HTR-8/SVneo (cell line): Measurements from ENCODE around the gene HPS3.

ENCODE experiments used
- DNase-seq: peaks from one replicate; pipeline ENCODE4 v3.0.0; 2011; ENCODE audit warnings: low spot score, mixed read lengths; ENCODE audit not compliant: insufficient read length
- FAIRE-seq: peaks from 2 replicates; lab custom pipeline; 2011; peaks lifted over from hg19 to GRCh38; lab: Jason Lieb, UNC

The HPS3 gene

GRCh38 chr3:149120051-149120972, 9.1 kb upstream of the HPS3 start:
- FAIRE-seq (no peak), DNase-seq (peak; percentile 64)

DNA sequence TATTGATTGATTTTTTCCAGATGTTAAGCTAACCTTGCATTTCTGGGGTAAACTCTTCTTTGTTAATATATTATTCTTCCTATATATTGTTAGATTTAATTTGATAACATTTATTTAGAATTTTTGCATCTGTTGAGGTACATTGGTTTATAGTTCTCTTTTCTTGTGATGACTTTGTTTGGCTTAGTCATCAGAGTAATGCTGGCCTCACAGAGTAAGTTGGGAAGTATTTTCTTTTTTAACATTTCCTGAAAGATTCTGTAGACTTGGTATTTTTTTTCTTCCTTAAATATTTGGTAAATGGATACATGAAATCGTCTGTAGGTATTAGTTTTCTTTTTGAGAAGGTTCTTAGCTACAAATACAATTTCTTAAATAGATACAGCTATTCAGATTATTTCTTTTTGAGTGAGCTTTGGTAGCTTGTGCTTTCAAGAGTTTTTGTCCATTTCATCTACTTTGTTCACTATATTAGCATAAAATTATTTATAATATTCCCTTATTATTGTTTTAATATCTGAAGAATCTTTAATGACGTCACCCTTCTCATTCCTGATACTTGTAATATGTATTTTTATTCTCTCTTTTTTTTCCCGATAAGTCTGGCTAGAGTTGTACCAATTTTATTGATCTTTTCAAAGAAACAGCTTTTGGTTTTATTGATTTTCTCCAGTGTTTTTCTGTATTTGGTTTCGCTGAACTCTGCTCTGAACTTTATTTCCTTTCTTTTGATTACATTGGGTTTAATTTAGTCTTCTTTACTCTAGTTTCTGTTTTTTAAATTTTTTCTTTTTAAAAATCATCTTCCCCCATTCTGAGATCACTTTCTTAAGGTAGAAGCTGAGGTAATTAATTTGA, 6.5 kb upstream of the HPS3 start:
- FAIRE-seq, result no peak

GRCh38 chr3:149128821-149129220, 617 bp upstream of the HPS3 start:
- DNase-seq, result no peak
- no peak for FAIRE-seq

More for the DNA sequence above, 6.5 kb upstream of the HPS3 start:
- no peak for DNase-seq

DNA sequence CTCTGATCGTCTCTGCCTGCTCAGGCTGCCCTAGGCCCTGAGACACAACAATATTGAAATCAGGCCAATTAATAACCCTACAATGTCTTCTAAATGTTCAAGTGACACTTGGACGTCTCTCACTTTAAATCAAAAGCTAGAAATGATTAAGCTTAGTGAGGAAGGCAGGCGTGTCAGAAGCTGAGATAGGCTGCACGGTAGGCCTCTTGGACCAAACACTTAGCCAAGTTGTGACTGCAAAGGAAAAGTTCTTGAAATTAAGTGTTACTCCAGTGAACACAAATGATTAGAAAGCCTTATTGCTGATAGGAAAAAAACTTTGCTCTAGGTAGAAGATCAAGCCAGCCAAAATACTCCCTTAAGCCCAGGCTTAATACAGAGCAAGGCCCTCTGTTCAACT, 2.2 kb downstream of the HPS3 start:
- FAIRE-seq (no peak), DNase-seq (no peak)

GRCh38 chr3:149134575-149134974, 5.1 kb downstream of the HPS3 start:
- FAIRE-seq (no peak), DNase-seq (no peak)

DNA sequence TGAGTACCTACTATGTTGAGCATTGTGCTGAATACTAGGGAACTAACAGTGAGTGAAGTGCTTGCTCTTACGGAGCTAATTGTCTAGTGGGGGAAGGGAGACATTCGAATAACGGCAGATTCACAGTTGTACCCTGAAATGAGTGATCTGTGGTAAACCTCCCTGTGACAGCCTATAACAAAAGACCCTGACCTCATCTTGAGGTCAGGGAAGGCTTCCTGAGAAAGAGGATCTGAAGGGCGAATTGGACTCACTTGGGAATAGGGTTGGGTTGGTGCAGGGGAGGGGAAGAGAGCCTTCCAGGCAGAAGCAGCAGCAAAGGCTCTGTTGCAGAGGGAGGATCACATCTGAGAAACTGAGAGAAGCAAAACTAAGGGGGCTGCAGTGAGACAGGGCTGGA, 13.2 kb downstream of the HPS3 start:
- no peak for DNase-seq
- FAIRE-seq, result no peak

DNA sequence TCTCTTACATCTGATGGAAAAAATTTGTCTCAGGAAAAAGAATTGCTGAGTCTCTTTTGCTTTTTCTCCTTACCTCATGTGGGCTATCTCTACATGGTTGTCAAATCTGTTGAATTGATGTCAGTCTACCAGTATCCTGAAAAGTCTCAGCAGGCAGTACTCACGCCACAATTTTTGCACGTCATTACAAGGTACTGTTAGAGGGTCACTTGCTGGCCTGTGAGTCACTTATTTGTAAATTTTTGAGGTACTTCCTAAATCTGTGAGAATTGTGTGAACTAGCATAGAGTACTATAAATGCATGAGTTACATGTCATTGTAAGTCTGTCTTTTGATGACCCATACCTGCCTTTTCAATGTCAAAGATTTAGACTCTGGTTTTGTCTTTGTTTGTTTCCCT, 15.9 kb downstream of the HPS3 start:
- FAIRE-seq (no peak), DNase-seq (no peak)

DNA sequence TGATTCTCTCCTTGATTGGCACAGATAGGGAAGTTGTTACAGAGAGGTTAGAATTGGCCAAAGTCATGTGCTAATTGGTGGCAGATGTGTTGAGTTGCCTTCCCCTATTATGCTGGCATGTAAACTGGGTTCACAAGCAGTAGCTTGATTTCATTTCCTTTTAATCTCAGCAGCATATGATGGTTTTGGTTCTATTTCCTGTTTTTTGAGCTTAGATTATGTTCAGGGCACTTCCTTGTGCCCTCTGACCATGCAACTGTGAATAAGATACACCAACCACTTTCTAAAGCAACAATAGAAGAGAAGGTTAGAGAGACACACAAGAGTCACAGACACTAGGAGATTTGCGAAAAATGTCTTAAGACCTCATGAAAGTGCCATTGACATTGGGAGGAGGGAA, 16.5 kb downstream of the HPS3 start:
- DNase-seq, result no peak
- no peak for FAIRE-seq

GRCh38 chr3:149150436-149150835, 21.0 kb downstream of the HPS3 start:
- no peak for DNase-seq
- FAIRE-seq, result peak; percentile 13

DNA sequence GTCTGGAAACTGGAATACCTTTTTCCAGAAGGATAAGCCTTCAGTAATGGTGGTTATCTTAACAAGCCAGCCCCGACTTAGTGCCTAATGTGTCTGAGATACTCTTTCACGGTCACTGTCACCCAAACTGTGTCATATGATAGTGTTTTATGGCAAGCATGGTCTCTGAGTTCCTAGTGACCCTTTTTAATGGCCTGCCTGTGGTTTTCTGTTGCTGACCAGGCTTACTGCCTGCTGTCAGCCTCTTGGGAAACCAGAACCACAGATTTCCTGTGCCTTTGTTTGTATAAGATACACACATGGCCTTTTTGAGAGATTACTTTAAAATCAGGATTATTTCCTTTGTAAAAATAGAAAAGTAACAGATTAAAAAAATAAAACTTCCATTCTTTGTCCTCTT, 22.4 kb downstream of the HPS3 start:
- no peak for DNase-seq
- FAIRE-seq, result no peak

DNA sequence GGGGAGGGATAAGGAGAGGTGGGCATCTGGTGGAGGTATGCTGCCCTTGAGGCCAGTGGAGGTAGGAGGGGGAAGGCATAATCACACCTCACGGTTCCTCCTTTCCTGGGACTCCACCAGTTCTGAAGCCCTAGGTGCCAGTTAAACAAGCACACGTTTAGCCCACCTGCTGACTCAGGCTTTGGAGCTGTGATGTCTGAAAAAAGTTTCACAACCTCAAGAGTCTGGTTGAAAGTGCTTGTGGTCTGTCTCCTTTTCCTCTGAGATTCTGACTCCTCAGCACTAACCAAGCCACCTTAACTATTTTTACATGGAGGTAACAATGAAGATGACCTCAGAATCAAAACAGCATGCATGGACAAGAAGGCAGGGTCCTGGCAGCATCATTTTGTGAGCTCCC, 23.0 kb downstream of the HPS3 start:
- DNase-seq, result no peak
- no peak for FAIRE-seq

- DNase-seq, result no peak
- FAIRE-seq, result no peak
Measured at GRCh38 chr3:149153402-149153801, 24.0 kb downstream of the HPS3 start.

- DNase-seq (no peak), FAIRE-seq (no peak)
Measured at GRCh38 chr3:149160754-149161300, 31.4 kb downstream of the HPS3 start.

GRCh38 chr3:149162007-149162406, 32.6 kb downstream of the HPS3 start:
- DNase-seq, result no peak

GRCh38 chr3:149163066-149163465, 33.6 kb downstream of the HPS3 start:
- DNase-seq, result no peak
- FAIRE-seq, result no peak

More at GRCh38 chr3:149162007-149162406, 32.6 kb downstream of the HPS3 start:
- FAIRE-seq, result no peak

GRCh38 chr3:149167898-149168297, 38.5 kb downstream of the HPS3 start:
- DNase-seq (no peak), FAIRE-seq (no peak)

GRCh38 chr3:149170672-149171071, 41.2 kb downstream of the HPS3 start:
- DNase-seq, result no peak
- no peak for FAIRE-seq

DNA sequence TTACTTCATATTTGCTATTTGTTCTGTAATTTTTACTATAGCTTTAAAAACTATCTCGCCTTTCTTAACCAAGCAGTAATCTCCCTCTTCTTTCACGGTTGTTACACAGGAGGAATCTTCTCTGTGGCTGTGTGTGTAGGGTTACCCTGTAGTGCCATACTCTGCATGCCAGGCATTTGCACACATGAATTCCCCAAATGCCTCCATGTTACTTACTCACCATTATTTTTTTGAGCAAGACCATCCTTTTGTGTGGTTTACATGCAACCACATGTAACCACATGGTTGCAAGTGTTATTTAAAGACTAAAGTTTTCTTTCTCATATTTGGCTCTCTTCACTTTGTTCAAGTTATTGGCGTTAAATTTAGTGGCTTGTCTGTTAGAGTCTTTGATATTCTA, 45.5 kb downstream of the HPS3 start:
- DNase-seq, result no peak
- no peak for FAIRE-seq

- FAIRE-seq (no peak), DNase-seq (no peak)
Measured at GRCh38 chr3:149177122-149177521, 47.7 kb downstream of the HPS3 start.

DNA sequence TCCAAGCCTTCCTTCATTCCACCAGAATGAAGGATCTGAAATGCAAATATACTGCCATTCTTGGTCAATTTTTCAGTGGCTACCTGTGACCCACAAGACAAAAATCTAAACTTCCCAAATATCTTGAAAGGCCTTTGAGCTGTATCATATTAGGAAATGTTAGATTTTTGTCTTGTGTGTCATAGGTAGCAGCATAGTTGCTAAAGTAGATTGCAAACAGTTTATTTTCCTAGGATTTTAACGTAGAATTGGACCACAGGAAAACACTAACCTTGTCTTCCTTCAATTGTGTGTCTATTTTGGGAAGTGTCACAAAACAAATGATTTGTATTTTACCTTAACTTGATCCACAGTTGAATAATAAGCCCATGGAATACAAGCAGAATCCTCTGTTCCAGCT, 49.8 kb downstream of the HPS3 start:
- DNase-seq, result no peak
- FAIRE-seq, result no peak

- FAIRE-seq (peak; percentile 97), DNase-seq (peak; percentile 89)
Measured at GRCh38 chr3:149180057-149180573, 50.7 kb downstream of the HPS3 start.
